ENCODE results near the gene PLPPR1. TPM values are rescaled to one million over a fixed set of nuclear protein-coding genes. Genes with fewer than 3 reads are reported as not detected.
"Not testable (repeated sequence)": the region's sequence is repeated elsewhere in the genome, so short reads cannot be mapped to it uniquely, and the experiment has no call there.

Gene PLPPR1
- total RNA-seq, 1 experiment from 2014 or later: not detected

DNA sequence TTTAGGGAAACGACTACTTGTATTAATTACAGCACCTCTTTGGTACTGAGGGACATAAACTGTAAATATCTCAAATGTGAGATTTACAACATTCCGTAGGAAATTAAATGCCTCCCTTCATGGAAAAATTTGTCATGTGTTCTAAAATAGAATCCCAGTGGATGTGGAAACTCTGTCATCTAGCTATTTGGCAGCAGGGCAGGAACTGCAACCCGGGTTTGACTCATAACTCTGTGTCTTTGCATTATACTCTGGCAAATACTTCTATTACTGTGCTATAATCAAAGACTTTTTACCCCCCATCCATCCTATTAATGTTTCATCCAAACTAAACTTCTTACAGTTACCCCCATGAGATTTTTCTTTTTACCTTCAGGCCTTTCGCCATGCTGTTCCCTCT is 6.6 kb downstream of the PLPPR1 start:
- in situ Hi-C loops (cut with HindIII; ENCODE audit: low pct_unique_long_range_greater_than_20kb, low sequenced_read_pairs): no loop called here
- DNase-seq (ENCODE audit: low read depth, low spot score): no peak

DNA sequence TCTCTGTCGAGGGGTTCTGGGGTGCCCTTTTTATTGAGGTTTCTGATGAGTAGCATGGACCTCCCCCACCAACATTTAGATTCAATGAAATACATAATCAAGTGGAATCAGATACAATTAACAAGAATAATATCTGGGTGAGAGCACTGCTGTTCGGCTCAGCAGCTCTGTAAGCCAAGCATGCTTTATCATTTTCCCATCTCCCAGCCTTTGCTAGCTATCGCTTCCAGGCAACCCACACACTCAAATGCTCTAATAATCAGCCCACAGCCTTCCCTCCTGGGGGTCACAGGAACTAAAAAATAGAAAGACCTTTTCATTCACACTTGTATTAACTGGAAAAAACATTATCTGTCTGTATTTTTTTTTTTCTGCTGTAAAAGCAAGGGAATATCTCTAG is 8.9 kb downstream of the PLPPR1 start:
- DNase-seq (ENCODE audit: low read depth, low spot score): no peak
- in situ Hi-C loops (cut with HindIII; ENCODE audit: low pct_unique_long_range_greater_than_20kb, low sequenced_read_pairs): no loop called here

DNA sequence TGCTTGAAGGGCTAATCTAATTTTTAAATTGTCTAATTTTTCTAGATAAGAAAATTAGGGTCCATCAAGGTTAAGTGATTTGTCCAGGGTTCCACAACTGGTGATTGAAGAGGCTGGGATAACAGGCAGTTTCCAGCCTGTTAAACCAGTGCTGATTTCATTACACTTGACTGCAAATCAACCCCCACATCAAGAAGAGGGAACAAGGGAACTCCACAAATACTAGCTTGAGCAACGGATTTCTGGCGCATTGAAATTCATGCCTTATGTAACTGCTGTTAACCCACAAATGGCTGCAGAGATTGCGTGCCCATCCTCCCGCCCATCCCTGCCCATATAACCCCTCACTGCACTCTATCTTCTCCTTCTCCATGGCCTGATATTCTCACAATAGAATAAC is 10.0 kb downstream of the PLPPR1 start:
- no peak for DNase-seq (ENCODE audit: low read depth, low spot score)
- in situ Hi-C loops (cut with HindIII; ENCODE audit: low pct_unique_long_range_greater_than_20kb, low sequenced_read_pairs): no loop called here

DNA sequence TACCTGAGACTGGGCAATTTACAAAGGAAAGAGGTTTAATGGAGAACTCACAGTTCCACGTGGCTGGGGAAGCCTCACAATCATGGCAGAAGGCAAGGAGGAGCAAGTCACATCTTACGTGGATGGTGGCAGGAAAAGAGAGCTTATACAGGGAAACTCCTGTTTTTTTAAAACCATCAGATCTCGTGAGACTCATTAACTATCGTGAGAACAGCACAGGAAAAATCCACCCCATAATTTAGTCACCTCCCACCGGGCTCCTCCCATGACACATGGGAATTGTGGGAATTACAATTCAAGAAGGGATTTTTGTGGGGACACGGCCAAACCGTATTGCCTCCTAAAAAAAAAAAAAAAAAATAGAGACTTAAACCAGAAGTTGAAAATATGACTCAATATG is 11.1 kb downstream of the PLPPR1 start:
- DNase-seq (ENCODE audit: low read depth, low spot score): peak; percentile 6
- in situ Hi-C loops (cut with HindIII; ENCODE audit: low pct_unique_long_range_greater_than_20kb, low sequenced_read_pairs): not testable (repeated sequence)

DNA sequence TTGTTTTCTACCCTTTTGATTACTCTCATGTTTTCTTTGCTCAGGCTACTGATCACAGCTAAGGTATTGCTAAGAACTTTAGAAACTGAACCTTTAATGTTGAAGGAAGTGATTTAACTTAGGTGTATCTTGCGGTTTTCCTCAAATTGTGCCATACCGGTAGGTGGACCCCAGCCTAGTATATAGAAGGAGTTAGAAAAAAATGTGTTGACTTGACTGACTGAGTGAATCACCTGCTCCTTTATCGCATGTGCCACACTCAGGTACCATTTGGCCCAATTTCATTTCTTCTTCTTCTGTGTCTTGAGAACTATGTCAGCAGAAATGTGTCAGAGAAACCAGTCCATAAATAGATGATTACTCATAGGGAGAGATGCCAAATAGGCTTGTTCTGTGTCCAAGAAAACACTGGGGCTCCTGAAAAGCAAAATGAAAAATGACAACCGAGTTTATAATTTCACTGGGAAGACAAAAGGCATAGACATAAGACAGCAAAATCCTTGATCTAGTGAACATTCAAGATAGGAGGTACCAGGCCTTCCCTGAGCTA is 19.4 kb downstream of the PLPPR1 start:
- DNase-seq (ENCODE audit: low read depth, low spot score): no peak
- in situ Hi-C loops (cut with HindIII; ENCODE audit: low pct_unique_long_range_greater_than_20kb, low sequenced_read_pairs): no loop called here

DNA sequence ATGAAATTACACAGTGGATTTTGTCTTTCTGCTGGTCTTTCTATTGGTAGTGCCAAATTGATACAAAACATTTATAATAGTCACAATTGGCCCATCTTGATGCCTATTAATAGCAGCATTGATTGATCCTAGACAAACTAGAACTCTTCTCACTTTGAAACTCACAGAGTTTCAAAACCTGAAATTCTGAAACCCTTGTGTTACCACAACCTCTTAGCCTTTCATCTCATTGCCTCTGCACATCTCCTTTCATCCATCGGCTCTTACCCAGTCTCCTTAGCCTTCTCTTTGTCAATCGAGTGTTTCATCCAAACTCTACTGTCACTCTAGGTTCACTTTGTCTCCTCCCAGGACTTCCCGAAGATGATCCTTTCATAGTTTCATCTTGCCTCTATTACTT is 22.1 kb downstream of the PLPPR1 start:
- in situ Hi-C loops (cut with HindIII; ENCODE audit: low pct_unique_long_range_greater_than_20kb, low sequenced_read_pairs): no loop called here
- no peak for DNase-seq (ENCODE audit: low read depth, low spot score)

DNA sequence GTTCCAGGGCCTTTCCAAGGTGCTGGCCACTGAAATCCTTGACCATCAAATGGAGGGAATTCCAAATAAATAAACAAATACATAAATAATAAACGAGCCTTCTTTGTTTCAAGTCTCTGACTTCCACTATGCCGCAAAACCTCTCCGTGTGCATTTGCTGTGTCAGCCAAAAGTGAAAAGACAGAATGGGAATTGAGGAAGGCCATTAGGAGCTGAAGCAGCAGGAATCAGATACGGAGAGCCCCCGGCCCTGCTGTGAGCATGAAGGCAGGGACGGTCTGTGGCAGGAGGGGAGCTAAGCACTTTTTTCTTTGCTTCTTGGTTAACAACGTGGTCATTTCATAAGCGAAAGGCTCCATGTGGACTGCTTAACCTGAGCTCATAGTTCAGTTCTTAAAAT is 26.1 kb downstream of the PLPPR1 start:
- DNase-seq (ENCODE audit: low read depth, low spot score): no peak
- in situ Hi-C loops (cut with HindIII; ENCODE audit: low pct_unique_long_range_greater_than_20kb, low sequenced_read_pairs): no loop called here

DNA sequence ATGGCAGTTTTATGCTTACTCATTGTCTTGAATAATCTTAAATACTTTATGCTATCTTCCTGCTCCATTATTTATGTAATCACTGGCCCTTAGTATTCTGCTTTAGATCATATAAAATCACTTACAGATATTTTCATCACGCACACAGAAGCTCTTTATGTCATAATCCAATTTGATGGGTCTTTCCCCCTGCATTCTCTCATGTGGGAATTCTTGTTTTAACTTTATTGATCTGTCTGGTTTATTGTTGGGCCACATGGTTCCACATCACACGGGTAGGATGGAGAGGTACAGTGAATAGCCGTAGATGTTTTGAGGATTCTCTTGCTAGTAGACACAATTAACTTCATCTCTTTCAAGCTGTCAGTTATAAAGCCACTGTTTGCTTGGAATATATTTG is 27.0 kb downstream of the PLPPR1 start:
- in situ Hi-C loops (cut with HindIII; ENCODE audit: low pct_unique_long_range_greater_than_20kb, low sequenced_read_pairs): no loop called here
- no peak for DNase-seq (ENCODE audit: low read depth, low spot score)

DNA sequence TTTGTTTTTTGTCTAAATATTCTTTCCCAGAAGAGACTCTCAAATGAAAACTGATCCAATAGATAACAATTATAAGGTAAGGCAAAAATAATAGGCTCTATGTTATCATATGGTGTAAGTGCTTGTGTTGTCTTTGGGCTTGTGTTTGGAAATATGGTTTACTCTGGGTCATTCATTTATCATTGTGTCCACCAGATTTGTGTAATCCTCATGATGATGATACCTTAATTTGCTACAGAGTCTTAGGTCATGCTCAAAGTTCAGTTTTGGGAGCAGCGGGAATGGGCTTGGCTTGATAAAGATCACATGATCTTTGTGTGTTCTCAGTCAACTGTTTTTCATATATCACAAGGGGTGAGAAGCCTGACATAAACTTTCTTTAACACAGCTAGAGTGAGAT is 34.2 kb downstream of the PLPPR1 start:
- in situ Hi-C loops (cut with HindIII; ENCODE audit: low pct_unique_long_range_greater_than_20kb, low sequenced_read_pairs): no loop called here
- no peak for DNase-seq (ENCODE audit: low read depth, low spot score)

DNA sequence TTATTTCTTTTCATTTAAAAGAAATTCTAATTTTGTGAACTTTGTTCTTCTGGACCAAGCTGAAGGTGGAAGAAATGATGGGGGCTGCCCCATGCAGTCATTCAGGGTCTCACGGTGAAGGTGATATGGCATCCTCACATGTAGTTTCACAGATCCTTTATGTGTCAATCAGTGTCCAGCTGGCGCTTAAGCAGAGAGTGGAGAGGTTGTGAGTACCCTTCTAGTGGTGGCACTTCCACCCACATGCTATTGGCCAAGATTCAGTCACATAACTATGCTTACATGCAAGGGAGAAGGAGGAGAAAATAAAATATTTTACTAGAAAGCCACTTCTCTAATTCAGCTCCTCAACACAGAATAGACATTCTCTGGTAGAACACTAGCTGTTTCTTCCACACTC is 34.7 kb downstream of the PLPPR1 start:
- in situ Hi-C loops (cut with HindIII; ENCODE audit: low pct_unique_long_range_greater_than_20kb, low sequenced_read_pairs): no loop called here
- DNase-seq (ENCODE audit: low read depth, low spot score): no peak

DNA sequence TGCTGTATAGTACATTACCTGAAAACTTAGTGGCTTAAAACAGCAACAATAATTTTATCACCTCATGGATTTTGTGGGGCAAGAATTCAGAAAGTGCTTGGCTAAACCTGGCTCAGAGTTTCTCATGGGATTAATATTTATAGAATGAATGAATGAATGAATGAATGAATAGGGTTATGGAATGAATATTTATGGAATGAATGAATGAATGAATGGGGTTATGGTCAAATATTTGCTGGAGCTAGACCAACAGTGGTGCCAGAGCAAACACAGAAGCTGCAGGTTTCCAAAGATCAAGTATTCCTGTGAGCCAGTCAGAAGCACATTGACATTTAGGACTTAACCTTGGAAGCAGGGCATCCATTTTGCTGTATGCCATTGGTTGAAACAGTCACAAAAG is 35.7 kb downstream of the PLPPR1 start:
- in situ Hi-C loops (cut with HindIII; ENCODE audit: low pct_unique_long_range_greater_than_20kb, low sequenced_read_pairs): no loop called here
- DNase-seq (ENCODE audit: low read depth, low spot score): no peak

DNA sequence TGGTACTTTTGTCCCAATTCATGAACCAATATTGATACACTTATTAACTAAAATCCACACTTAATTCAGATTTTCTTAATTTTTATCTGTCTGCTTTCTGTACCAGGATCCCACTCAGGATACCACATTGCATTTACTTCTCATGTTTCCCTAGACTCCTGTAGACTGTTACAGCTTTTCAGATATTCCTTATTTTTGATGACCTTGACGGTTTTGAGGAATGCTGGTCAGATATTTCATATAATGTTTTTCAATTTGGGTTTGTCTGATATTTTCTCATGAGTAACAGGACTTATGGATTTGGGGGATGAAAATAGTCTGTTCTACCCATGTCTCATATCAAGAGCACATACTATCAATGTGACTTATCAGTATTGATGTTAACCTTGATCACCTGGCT is 37.4 kb downstream of the PLPPR1 start:
- DNase-seq (ENCODE audit: low read depth, low spot score): no peak
- in situ Hi-C loops (cut with HindIII; ENCODE audit: low pct_unique_long_range_greater_than_20kb, low sequenced_read_pairs): no loop called here

DNA sequence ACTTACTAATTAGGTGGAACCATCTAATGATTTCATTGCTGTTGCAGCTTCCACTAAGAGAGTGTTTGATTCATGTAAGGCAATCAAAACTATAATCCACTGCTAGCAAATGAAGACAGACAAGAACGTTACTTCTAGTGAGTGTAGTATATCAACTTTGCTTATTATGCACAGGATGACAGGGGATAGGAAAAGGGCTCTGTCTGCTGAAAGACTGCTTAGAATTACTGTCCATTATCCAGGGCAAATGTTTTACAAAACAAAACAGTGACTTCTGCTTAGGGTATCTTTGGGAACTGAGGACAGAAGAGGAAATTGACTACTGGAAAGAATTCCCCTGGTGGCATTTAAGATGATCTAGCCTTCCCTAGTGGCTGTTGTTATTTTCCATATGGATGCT is 40.2 kb downstream of the PLPPR1 start:
- DNase-seq (ENCODE audit: low read depth, low spot score): no peak
- in situ Hi-C loops (cut with HindIII; ENCODE audit: low pct_unique_long_range_greater_than_20kb, low sequenced_read_pairs): no loop called here

DNA sequence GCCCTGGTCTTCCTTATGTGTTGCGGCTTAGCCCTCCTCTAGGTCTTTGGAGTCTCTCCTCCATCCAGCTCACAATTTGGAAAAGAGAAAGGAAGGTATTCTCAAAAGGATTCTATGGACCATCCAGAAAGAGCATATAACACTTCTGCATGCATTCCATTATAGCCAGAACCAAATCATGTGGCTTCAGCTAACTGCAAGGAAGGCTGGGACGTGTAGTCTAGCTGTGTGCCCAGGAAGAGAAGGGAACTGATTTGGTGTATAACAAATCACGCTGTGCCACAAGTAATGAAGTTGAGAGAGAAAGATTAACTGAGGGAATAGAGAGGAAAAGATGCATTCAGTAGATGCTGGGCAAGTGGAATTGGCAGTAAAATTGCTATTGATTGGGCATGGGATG is 43.7 kb downstream of the PLPPR1 start:
- no peak for DNase-seq (ENCODE audit: low read depth, low spot score)
- in situ Hi-C loops (cut with HindIII; ENCODE audit: low pct_unique_long_range_greater_than_20kb, low sequenced_read_pairs): no loop called here

DNA sequence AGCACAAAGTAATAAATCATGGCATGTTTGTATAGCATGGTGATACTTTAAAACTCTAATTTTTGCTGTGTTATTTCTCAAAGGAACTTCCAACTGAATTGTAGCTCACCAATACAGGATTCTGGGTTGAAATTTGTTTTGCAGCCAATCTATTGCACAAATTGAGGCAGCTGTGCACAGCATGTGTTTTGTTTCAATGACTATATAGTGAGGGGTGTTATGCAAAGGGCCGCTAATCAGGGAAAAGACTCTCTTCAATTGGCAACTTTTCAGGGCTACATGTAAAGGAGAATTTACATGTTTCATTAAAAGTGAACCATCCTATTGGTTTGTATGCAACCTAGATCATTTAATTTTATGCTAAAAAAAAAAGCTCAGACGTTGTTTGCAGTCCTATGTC is 44.6 kb downstream of the PLPPR1 start:
- no peak for DNase-seq (ENCODE audit: low read depth, low spot score)
- in situ Hi-C loops (cut with HindIII; ENCODE audit: low pct_unique_long_range_greater_than_20kb, low sequenced_read_pairs): no loop called here

DNA sequence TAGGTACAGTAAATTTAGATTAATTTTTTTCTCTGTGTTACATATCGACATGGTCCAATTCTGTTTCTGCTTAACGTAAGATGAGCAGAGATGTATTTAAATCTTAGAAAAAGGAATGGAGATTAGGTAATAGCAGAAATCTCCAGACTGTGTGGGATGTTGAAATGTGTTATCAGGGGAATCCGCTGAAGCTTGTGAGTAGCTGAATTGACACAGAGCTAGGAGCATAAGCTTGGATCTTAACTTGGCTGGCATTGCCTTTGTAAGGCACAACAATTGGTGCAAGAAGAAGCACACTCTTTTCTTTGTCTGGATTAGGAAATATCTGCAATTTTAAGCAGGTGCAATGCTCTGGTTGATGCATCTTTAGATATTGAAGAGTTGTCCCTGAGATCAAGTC is 53.1 kb downstream of the PLPPR1 start:
- DNase-seq (ENCODE audit: low read depth, low spot score): no peak
- in situ Hi-C loops (cut with HindIII; ENCODE audit: low pct_unique_long_range_greater_than_20kb, low sequenced_read_pairs): no loop called here

DNA sequence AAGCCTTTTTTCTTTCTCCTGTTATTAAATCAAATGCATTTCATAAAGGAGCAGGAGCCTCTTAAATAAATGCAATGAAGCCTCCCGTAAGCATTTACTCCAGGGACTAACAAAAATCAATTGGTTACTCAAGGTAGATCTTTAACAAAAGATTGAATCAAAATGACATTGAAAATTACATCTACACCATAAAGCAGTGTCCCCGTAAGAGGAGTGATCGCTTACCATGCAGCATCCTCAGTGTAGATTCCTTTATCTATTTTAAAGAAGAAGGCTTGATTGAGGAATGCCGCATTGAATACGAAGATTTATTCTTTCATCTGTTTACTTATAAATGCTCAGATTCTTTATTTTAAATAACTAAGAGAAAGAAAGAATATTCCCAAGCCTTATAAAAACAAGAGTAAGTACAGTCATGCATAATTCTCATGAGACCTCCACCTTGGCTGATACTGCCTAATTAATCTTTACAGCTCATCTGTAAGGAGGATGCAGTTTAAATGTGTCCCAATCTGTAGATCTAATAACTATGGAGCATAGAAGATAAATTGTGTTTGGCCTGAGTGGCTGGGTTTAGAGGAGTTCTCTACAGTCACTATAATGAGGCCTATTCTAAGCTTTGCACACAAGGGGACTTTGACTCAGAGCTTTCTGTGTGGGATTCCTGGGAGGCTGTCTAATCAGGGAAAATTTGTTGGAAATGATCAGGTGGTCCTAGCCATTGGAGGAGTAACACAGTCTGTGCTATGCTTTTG is 55.1 kb downstream of the PLPPR1 start:
- in situ Hi-C loops (cut with HindIII; ENCODE audit: low pct_unique_long_range_greater_than_20kb, low sequenced_read_pairs): no loop called here
- no peak for DNase-seq (ENCODE audit: low read depth, low spot score)

DNA sequence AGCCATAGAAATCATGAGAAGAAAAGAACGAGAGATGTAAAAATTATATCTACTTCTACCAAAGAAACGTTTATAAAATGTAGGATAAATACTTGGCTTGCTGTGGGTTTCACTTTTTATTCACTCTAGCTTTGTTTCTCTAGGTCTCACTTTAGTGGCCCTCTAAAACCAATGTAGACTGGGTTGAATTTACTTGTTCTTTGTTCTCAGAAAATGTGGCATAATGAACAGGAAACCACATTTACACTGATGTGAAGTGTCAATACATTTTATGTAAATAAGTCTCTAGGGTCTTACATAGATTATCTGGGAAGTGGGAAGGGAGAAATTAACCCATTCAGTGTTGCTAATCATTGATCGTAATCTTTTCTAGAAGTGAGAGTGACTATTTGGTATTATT is 58.9 kb downstream of the PLPPR1 start:
- no peak for DNase-seq (ENCODE audit: low read depth, low spot score)
- in situ Hi-C loops (cut with HindIII; ENCODE audit: low pct_unique_long_range_greater_than_20kb, low sequenced_read_pairs): no loop called here

DNA sequence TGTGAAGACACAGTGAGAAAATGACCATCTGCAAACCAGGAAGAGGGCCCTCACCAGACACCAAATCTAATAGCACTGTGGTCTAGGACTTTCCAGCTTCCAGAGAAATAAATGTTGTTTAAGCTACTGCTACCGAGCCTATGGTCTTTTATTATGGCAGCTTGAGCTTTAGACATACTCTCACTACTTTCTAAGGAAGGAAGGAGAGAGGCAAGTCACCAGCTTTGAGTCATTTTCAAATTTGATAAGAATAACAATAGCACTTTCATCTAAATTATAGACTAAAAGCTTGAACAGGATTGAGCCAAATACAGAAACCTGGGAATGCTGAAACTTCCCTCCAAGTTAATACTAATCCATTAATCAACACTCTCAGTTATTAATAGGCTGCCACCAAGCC is 64.4 kb downstream of the PLPPR1 start:
- DNase-seq (ENCODE audit: low read depth, low spot score): no peak
- in situ Hi-C loops (cut with HindIII; ENCODE audit: low pct_unique_long_range_greater_than_20kb, low sequenced_read_pairs): no loop called here

DNA sequence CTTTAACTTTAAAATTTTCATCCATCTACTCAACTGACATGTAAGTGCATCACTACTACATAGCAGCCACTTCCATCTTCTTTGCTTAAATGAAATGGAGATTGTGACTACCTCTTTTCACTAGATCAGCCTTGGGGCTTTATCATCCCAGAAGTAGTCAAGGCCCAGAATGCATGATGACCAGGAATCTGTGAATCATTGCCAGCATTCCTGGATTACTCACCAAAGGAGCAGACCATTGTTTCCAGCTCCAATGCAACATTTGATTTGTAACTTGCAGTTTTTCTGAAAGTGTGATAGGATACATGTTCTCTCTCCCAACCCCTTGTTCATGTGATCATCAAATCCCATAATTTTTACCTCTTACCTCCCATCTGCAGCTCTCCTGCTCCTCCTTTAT is 65.1 kb downstream of the PLPPR1 start:
- in situ Hi-C loops (cut with HindIII; ENCODE audit: low pct_unique_long_range_greater_than_20kb, low sequenced_read_pairs): no loop called here
- DNase-seq (ENCODE audit: low read depth, low spot score): no peak

All from SK-MEL-5 (cell line).